ENCODE results near the gene IZUMO4. TPM values are rescaled to one million over a fixed set of nuclear protein-coding genes. Genes with fewer than 3 reads are reported as not detected.
"Not testable (repeated sequence)": the region's sequence is repeated elsewhere in the genome, so short reads cannot be mapped to it uniquely, and the experiment has no call there.

The IZUMO4 gene
- total RNA-seq, 4 donors from 2014 or later: 0.93 to 1.4 TPM; not detected in 2

- H3K9me3 ChIP-seq: no peaks in the 10 kb centered on the region
- H3K27me3 ChIP-seq: no peaks in the 10 kb centered on the region
- DNase-seq: no peak
- intact Hi-C loops (cut with DNase I; ENCODE audit: low total_unique reads) (no loop called here), in situ Hi-C loops (cut with MboI; ENCODE audit: low sequenced_read_pairs in 4 of 4) (no loop called here)
- H3K36me3 ChIP-seq: peaks cover 0 to 22% of the 10 kb centered on the region in 2 donors
- H3K27ac ChIP-seq: peak overlapping the region in 2 of 4 donors; percentile 7 to 18
- TF ChIP-seq POLR2A (IDR thresholded peaks at IDR 0.05) (no peak), CTCF (IDR thresholded peaks at IDR 0.05 in 4 of 5, conservative IDR thresholded peaks at IDR 0.05 in 1 of 5) (no peak)
- ATAC-seq: no peak
- peaks cover 7 to 15% of the 10 kb centered on the region in 2 donors for H3K4me1 ChIP-seq
- H3K4me3 ChIP-seq: no peak overlapping the region
Observed at GRCh38 chr19:2081873-2082810, 14.6 kb upstream of the IZUMO4 start.

- H3K4me1 ChIP-seq: peaks cover 7 to 23% of the 10 kb centered on the region in 2 donors
- no peak overlapping the region for H3K4me3 ChIP-seq
- intact Hi-C loops (cut with DNase I; ENCODE audit: low total_unique reads) (no loop called here), in situ Hi-C loops (cut with MboI; ENCODE audit: low sequenced_read_pairs in 4 of 4) (no loop called here)
- no peaks in the 10 kb centered on the region for H3K27me3 ChIP-seq
- TF ChIP-seq POLR2A (IDR thresholded peaks at IDR 0.05) (no peak), CTCF (IDR thresholded peaks at IDR 0.05 in 4 of 5, conservative IDR thresholded peaks at IDR 0.05 in 1 of 5) (no peak)
- no peak for DNase-seq
- H3K27ac ChIP-seq: peak overlapping the region in 3 of 4 donors; percentile 39 to 43 (median 40)
- H3K36me3 ChIP-seq: peaks cover 0 to 11% of the 10 kb centered on the region in 2 donors
- ATAC-seq: no peak
- no peaks in the 10 kb centered on the region for H3K9me3 ChIP-seq
Observed at GRCh38 chr19:2083174-2083854, 13.4 kb upstream of the IZUMO4 start.

GRCh38 chr19:2084993-2085720 is 11.6 kb upstream of the IZUMO4 start:
- in situ Hi-C loops (cut with MboI; ENCODE audit: low sequenced_read_pairs in 4 of 4) (no loop called here), intact Hi-C loops (cut with DNase I; ENCODE audit: low total_unique reads) (no loop called here)
- Histone ChIP-seq H3K9me3 (no peaks in the 10 kb centered on the region), H3K36me3 (no peaks in the 10 kb centered on the region), H3K27me3 (no peaks in the 10 kb centered on the region), H3K27ac (peak overlapping the region; percentile 29 to 78 (median 56)), H3K4me3 (peak overlapping the region in 1 of 4 donors; percentile 21), H3K4me1 (peaks cover 14 to 29% of the 10 kb centered on the region in 2 donors)
- peak in 1 of 2 donors; percentile 65 for DNase-seq
- ATAC-seq: no peak
- TF ChIP-seq POLR2A (IDR thresholded peaks at IDR 0.05) (no peak), CTCF (IDR thresholded peaks at IDR 0.05 in 4 of 5, conservative IDR thresholded peaks at IDR 0.05 in 1 of 5) (no peak)

- H3K27me3 ChIP-seq; H3K9me3 ChIP-seq; in situ Hi-C loops (cut with MboI; ENCODE audit: low sequenced_read_pairs in 4 of 4); H3K4me3 ChIP-seq; intact Hi-C loops (cut with DNase I; ENCODE audit: low total_unique reads); H3K36me3 ChIP-seq: not testable (repeated sequence)
- Histone ChIP-seq H3K4me1 (peaks cover 32 to 47% of the 10 kb centered on the region in 2 donors), H3K27ac (peak overlapping the region; percentile 60 to 78 (median 71))
- ATAC-seq (peak; percentile 79), DNase-seq (peak; percentile 59 to 86)
- peak in 1 of 2 donors; percentile 35 for TF ChIP-seq POLR2A (IDR thresholded peaks at IDR 0.05)
Observed at GRCh38 chr19:2086695-2087620, 9.8 kb upstream of the IZUMO4 start.

Data from gastrocnemius medialis (tissue), 4 donors.